HepG2 (cell line): ENCODE measurements around the gene TULP4. TPM values are rescaled to one million over a fixed set of nuclear protein-coding genes. Genes with fewer than 3 reads are reported as not detected.
A peak's percentile ranks its signal among the peaks of the same experiment; 100 is the strongest.

Experiments
- CAMTA2 ChIP-seq: sonication (generic); formaldehyde crosslinking; IDR thresholded peaks from 2 replicates; pipeline ENCODE4 v1.4.0; 2020; ENCODE audit warnings: mild to moderate bottlenecking, missing genetic modification reagents, borderline replicate concordance
- HOXA3 ChIP-seq: sonication (generic); formaldehyde crosslinking; IDR thresholded peaks from 2 replicates; pipeline ENCODE4 v1.5.0; 2020; ENCODE audit warnings: missing genetic modification reagents
- HOXA7 ChIP-seq: sonication (generic); formaldehyde crosslinking; IDR thresholded peaks from 2 replicates; pipeline ENCODE4 v1.8.1; 2022; ENCODE audit warnings: mild to moderate bottlenecking, missing genetic modification reagents, moderate library complexity
- NFKBIZ ChIP-seq: IDR thresholded peaks from 2 replicates; pipeline ENCODE4 v1.6.1; 2018; ENCODE audit warnings: missing genetic modification reagents, missing compliant biosample characterization
- NR2F1 ChIP-seq, 2 experiments: fragments of 450-650 bp in 1 of 2; formaldehyde crosslinking in 1 of 2; IDR thresholded peaks; 2 replicates each; pipeline versions ENCODE4 v1.5.0 to v1.6.1; 2016 to 2020; ENCODE audit warnings: mild to moderate bottlenecking in 1 of 2, missing compliant biosample characterization in 1 of 2, missing genetic modification reagents in 1 of 2, moderate library complexity in 1 of 2
- PHB2 ChIP-seq: fragments of 450-650 bp; IDR thresholded peaks from 2 replicates; pipeline ENCODE4 v1.6.1; 2018; ENCODE audit not compliant: partially characterized antibody
- ZNF335 ChIP-seq: sonication (generic); formaldehyde crosslinking; IDR thresholded peaks from 2 replicates; pipeline ENCODE4 v1.4.0; 2020; ENCODE audit warnings: missing genetic modification reagents
- ZNF768 ChIP-seq: sonication (generic); formaldehyde crosslinking; IDR thresholded peaks from 2 replicates; pipeline ENCODE4 v1.4.0; 2020; ENCODE audit warnings: missing genetic modification reagents
- polyA plus RNA-seq, 8 experiments: library from polyadenylated mRNA; depleted of rRNA in 3 of 8; stranded (reverse) in 7 of 8; unstranded in 1 of 8; fragments of >200 nt; fragmentation: Illumina TruSeq in 4 of 8; extraction: Trizol in 4 of 8; gene quantifications; 2 replicates each; pipeline versions ENCODE4 v1.2.1 to v1.2.3, GENCODE V29; 2011 to 2016; ENCODE audit warnings: low read depth in 4 of 8, missing spikeins in 1 of 8, mixed read lengths in 1 of 8; ENCODE audit not compliant: insufficient read depth in 1 of 8
- total RNA-seq, 5 experiments: library from RNA; depleted of rRNA; stranded (reverse); fragments of >200 nt; fragmentation: Illumina TruSeq; extraction: Trizol; gene quantifications; 2 replicates each; pipeline ENCODE4 v1.2.3, GENCODE V29; 2016; ENCODE audit warnings: low read depth in 1 of 5
- TF ChIP-seq, protein P1 (sequence below): sonication (generic); formaldehyde crosslinking; IDR thresholded peaks from 2 replicates; pipeline ENCODE4 v1.4.0; 2020; ENCODE audit warnings: missing genetic modification reagents
- TF ChIP-seq, protein P2 (sequence below): sonication (generic); formaldehyde crosslinking; IDR thresholded peaks from 2 replicates; pipeline ENCODE4 v1.4.0; 2020; ENCODE audit warnings: mild to moderate bottlenecking, low read depth, missing genetic modification reagents
- TF ChIP-seq, protein P3 (sequence below): sonication (generic); formaldehyde crosslinking; IDR thresholded peaks from 2 replicates; pipeline ENCODE4 v1.5.0; 2020; ENCODE audit warnings: mild to moderate bottlenecking, missing genetic modification reagents
- TF ChIP-seq, protein P4 (sequence below): sonication (generic); formaldehyde crosslinking; IDR thresholded peaks from 2 replicates; pipeline ENCODE4 v1.4.0; 2020; ENCODE audit warnings: missing genetic modification reagents
- TF ChIP-seq, protein P5 (sequence below): sonication (generic); formaldehyde crosslinking; IDR thresholded peaks from 2 replicates; pipeline ENCODE4 v1.4.0; 2020; ENCODE audit warnings: mild to moderate bottlenecking, missing genetic modification reagents
- TF ChIP-seq, protein P6 (sequence below): sonication (generic); formaldehyde crosslinking; IDR thresholded peaks from 2 replicates; pipeline ENCODE4 v1.4.0; 2020; ENCODE audit warnings: missing genetic modification reagents, borderline replicate concordance

Gene TULP4
- total and polyA plus RNA-seq, 2 of the 13 experiments (the other 11 are each of a cell fraction or from before 2014, with no cell fraction given): 21.1 to 122 TPM

DNA sequence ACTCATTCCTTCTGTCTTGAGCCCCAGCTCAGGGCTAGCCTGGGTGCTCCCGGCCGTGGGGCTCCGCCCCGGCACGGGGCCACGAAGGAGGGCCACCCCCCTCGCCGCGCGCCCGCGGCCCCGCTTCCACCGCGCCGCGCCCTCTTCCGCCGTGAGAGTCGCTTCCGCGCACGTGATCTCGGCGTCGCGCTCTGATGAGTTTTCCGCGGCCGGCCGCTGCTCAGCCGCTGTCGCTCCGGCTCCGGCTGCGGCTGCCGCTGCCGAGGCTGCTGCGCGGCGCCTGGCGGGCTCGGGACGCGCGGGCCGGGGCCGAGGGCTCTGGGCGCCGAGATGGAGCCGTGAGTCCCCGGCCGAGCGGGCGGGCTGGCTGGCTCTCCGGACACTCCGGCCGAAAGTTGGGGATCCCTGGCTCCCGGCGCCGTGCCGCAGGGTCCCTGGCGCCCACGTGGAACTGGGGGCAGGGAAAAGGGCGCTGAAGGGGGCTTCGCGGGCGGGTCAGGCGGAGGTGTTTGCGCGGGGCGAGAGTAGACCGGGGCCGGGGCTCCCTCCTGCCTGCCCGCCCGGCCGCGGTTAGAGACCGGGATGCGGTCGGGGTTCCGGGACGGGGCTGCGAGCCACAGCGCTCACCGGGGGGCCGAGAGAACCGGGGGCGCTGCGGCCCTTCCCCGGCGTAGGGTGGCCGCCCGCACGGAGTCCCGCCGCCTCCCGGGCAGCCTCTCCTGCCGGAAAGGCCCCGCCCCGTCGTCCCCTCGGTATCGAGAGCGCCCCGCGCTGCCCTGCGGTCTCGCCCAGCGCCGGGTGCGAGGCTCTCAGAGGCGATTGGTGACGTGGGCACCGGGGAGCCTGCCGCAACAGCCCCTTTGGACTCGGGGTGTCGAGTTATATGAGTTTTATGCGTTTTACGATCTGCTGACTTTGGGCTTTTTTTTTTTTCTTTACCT lies 247.9 kb downstream of the TULP4 start, which contains the start of gene TMEM181 (continued):
- TF ChIP-seq, protein P1, sequence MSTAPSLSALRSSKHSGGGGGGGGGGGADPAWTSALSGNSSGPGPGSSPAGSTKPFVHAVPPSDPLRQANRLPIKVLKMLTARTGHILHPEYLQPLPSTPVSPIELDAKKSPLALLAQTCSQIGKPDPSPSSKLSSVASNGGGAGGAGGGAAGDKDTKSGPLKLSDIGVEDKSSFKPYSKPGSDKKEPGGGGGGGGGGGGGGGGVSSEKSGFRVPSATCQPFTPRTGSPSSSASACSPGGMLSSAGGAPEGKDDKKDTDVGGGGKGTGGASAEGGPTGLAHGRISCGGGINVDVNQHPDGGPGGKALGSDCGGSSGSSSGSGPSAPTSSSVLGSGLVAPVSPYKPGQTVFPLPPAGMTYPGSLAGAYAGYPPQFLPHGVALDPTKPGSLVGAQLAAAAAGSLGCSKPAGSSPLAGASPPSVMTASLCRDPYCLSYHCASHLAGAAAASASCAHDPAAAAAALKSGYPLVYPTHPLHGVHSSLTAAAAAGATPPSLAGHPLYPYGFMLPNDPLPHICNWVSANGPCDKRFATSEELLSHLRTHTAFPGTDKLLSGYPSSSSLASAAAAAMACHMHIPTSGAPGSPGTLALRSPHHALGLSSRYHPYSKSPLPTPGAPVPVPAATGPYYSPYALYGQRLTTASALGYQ (CRISPR knock-in tag): peak; percentile 59; the same call in 1 of the 2 replicates
- TF ChIP-seq, protein P2, sequence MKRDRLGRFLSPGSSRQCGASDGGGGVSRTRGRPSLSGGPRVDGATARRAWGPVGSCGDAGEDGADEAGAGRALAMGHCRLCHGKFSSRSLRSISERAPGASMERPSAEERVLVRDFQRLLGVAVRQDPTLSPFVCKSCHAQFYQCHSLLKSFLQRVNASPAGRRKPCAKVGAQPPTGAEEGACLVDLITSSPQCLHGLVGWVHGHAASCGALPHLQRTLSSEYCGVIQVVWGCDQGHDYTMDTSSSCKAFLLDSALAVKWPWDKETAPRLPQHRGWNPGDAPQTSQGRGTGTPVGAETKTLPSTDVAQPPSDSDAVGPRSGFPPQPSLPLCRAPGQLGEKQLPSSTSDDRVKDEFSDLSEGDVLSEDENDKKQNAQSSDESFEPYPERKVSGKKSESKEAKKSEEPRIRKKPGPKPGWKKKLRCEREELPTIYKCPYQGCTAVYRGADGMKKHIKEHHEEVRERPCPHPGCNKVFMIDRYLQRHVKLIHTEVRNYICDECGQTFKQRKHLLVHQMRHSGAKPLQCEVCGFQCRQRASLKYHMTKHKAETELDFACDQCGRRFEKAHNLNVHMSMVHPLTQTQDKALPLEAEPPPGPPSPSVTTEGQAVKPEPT (CRISPR knock-in tag): peak; percentile 90
- TF ChIP-seq, protein P3, sequence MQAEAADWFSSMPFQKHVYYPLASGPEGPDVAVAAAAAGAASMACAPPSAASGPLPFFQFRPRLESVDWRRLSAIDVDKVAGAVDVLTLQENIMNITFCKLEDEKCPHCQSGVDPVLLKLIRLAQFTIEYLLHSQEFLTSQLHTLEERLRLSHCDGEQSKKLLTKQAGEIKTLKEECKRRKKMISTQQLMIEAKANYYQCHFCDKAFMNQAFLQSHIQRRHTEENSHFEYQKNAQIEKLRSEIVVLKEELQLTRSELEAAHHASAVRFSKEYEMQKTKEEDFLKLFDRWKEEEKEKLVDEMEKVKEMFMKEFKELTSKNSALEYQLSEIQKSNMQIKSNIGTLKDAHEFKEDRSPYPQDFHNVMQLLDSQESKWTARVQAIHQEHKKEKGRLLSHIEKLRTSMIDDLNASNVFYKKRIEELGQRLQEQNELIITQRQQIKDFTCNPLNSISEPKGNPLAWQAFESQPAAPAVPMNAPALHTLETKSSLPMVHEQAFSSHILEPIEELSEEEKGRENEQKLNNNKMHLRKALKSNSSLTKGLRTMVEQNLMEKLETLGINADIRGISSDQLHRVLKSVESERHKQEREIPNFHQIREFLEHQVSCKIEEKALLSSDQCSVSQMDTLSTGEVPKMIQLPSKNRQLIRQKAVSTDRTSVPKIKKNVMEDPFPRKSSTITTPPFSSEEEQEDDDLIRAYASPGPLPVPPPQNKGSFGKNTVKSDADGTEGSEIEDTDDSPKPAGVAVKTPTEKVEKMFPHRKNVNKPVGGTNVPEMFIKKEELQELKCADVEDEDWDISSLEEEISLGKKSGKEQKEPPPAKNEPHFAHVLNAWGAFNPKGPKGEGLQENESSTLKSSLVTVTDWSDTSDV: 0 out of 2 replicates have a peak, but pooled peaks have one; percentile 43
- TF ChIP-seq, protein P4, sequence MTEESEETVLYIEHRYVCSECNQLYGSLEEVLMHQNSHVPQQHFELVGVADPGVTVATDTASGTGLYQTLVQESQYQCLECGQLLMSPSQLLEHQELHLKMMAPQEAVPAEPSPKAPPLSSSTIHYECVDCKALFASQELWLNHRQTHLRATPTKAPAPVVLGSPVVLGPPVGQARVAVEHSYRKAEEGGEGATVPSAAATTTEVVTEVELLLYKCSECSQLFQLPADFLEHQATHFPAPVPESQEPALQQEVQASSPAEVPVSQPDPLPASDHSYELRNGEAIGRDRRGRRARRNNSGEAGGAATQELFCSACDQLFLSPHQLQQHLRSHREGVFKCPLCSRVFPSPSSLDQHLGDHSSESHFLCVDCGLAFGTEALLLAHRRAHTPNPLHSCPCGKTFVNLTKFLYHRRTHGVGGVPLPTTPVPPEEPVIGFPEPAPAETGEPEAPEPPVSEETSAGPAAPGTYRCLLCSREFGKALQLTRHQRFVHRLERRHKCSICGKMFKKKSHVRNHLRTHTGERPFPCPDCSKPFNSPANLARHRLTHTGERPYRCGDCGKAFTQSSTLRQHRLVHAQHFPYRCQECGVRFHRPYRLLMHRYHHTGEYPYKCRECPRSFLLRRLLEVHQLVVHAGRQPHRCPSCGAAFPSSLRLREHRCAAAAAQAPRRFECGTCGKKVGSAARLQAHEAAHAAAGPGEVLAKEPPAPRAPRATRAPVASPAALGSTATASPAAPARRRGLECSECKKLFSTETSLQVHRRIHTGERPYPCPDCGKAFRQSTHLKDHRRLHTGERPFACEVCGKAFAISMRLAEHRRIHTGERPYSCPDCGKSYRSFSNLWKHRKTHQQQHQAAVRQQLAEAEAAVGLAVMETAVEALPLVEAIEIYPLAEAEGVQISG (CRISPR knock-in tag): peak; percentile 90
- TF ChIP-seq ZNF335 (peak; percentile 28; the same call in 1 of the 2 replicates), ZNF768 (CRISPR knock-in tag) (peak; percentile 7), HOXA3 (peak; percentile 97), CAMTA2 (CRISPR knock-in tag) (0 out of 2 replicates have a peak, but pooled peaks have one; percentile 85), HOXA7 (CRISPR knock-in tag) (no peak), NR2F1 (CRISPR knock-in tag; IDR thresholded peaks at IDR 0.05) (no peak), PHB2 (no peak), NFKBIZ (CRISPR knock-in tag) (0 out of 2 replicates have a peak, but pooled peaks have one; percentile 36)
- TF ChIP-seq, protein P5, sequence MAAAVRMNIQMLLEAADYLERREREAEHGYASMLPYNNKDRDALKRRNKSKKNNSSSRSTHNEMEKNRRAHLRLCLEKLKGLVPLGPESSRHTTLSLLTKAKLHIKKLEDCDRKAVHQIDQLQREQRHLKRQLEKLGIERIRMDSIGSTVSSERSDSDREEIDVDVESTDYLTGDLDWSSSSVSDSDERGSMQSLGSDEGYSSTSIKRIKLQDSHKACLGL (CRISPR knock-in tag): peak; percentile 83
- TF ChIP-seq, protein P6, sequence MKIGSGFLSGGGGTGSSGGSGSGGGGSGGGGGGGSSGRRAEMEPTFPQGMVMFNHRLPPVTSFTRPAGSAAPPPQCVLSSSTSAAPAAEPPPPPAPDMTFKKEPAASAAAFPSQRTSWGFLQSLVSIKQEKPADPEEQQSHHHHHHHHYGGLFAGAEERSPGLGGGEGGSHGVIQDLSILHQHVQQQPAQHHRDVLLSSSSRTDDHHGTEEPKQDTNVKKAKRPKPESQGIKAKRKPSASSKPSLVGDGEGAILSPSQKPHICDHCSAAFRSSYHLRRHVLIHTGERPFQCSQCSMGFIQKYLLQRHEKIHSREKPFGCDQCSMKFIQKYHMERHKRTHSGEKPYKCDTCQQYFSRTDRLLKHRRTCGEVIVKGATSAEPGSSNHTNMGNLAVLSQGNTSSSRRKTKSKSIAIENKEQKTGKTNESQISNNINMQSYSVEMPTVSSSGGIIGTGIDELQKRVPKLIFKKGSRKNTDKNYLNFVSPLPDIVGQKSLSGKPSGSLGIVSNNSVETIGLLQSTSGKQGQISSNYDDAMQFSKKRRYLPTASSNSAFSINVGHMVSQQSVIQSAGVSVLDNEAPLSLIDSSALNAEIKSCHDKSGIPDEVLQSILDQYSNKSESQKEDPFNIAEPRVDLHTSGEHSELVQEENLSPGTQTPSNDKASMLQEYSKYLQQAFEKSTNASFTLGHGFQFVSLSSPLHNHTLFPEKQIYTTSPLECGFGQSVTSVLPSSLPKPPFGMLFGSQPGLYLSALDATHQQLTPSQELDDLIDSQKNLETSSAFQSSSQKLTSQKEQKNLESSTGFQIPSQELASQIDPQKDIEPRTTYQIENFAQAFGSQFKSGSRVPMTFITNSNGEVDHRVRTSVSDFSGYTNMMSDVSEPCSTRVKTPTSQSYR (CRISPR knock-in tag): peak; percentile 38; the same call in 1 of the 2 replicates
